ENCODE results near the gene RBM24.

- TF ChIP-seq CTCF (conservative IDR thresholded peaks at IDR 0.05; ENCODE audit: low read depth, low read length): no peak
- TF ChIP-seq EZH2phosphoT487 (IDR thresholded peaks at IDR 0.05; ENCODE audit: borderline replicate concordance, low read length): no peak
- no peak for TF ChIP-seq EZH2 (IDR thresholded peaks at IDR 0.05; ENCODE audit: low read length, unreplicated experiment)
These were observed 37.4 kb downstream of the RBM24 start for GRCh38 chr6:17318435-17319165.
